Psoas muscle (tissue), 8 donors: ENCODE data around the gene GRID2IP. TPM values are rescaled to one million over a fixed set of nuclear protein-coding genes. Genes with fewer than 3 reads are reported as not detected.

Experiments
- ATAC-seq, 4 donors: fragments of 200-7000 bp; cut with Tn5 transposase; one replicate each; pipeline ENCODE4 v1.9.1; 2020; ENCODE audit warnings: moderate library complexity in 3 of 4, mild to moderate bottlenecking in 2 of 4
- DNase-seq, 2 donors: peaks; one replicate each; pipeline ENCODE4 v3.0.0-alpha.2; 2020
- H3K27ac ChIP-seq: fragments of 200-600 bp; one replicate; pipeline ENCODE4 v1.8.0; 2022
- H3K27me3 ChIP-seq, 3 donors: fragments of 200-600 bp in 1 of 3; one replicate each; pipeline versions ENCODE4 v1.6.1 to v1.8.0; 2013 to 2022; ENCODE audit warnings: low read length in 2 of 3, mild to moderate bottlenecking in 2 of 3, moderate library complexity in 1 of 3; ENCODE audit not compliant: insufficient read depth in 3 of 3
- H3K36me3 ChIP-seq, 2 donors: fragments of 200-600 bp in 1 of 2; one replicate each; pipeline versions ENCODE4 v1.6.1 to v1.8.0; 2013 to 2022; ENCODE audit warnings: low read depth in 1 of 2, mild to moderate bottlenecking in 1 of 2, moderate library complexity in 1 of 2; ENCODE audit not compliant: insufficient read depth in 1 of 2
- H3K4me1 ChIP-seq: fragments of 200-600 bp; one replicate; pipeline ENCODE4 v1.8.0; 2022
- H3K4me3 ChIP-seq: fragments of 200-600 bp; one replicate; pipeline ENCODE4 v1.8.0; 2022; ENCODE audit warnings: mild to moderate bottlenecking
- H3K9me3 ChIP-seq: fragments of 200-600 bp; one replicate; pipeline ENCODE4 v1.8.0; 2022
- CTCF ChIP-seq: fragments of 200-600 bp; IDR thresholded peaks from one replicate; pipeline ENCODE4 v1.8.0; 2022; ENCODE audit warnings: antibody characterized with exemption
- WGBS, 3 donors: extraction: QIAGEN DNeasy Blood & Tissue Kit; methylation state at CpG; one replicate each; pipeline versions ENCODE4 v1.1.6 to v1.1.7; 2013; 5-methylcytosine and 5-hydroxymethylcytosine counted together
- intact Hi-C, 2 donors: fragments of 100-400 bp; cut with DNase I; formaldehyde crosslinking; loops; one replicate each; pipeline versions ENCODE4 v1.11.0 to v1.14.2; 2022
- polyA plus RNA-seq, 3 donors: library from polyadenylated mRNA; stranded (reverse); fragments of 200-250 nt; gene quantifications; one replicate each; pipeline ENCODE4 v1.2.3, GENCODE V29; 2013
- total RNA-seq, 4 donors: library from RNA; stranded (reverse); fragmentation: NEBNext Ultra II Directional in 2 of 4; extraction: Animal tissue kit (Norgen Biotek cat#: 25700) in 2 of 4; gene quantifications; one replicate each; pipeline versions ENCODE4 v1.2.1 to v1.2.4, GENCODE V29; 2021 to 2023
- donor health status: healthy with polysubstance abuse.
- donor health status: DM: no; HTN: no; CAD: no; lungs with moderate emphysema.
- donor health status: Bipolar disorder and iron deficiency.
- donor health status: healthy.
- donor health status: DM: yes; HTN: yes; CAD: no.
- donor health status: DM: no; HTN: no; CAD: no.
- donor health status: DM: no; HTN: no; CAD: no.
- donor health status: DM: yes; HTN: yes; CAD: no.

GRID2IP gene
- total and polyA plus RNA-seq, 7 donors: 0.01 to 0.06 (median 0.03) TPM; not detected in 4

GRCh38 chr7:6528401-6529130 is 22.7 kb downstream of the GRID2IP start:
- H3K4me1 ChIP-seq: peaks cover 4% of the 10 kb centered on the region
- 75 to 77% (median 76%) methylated on average over 13 of the region's 13 CpGs for WGBS, 3 donors

GRCh38 chr7:6526997-6527378 is 24.3 kb downstream of the GRID2IP start:
- Histone ChIP-seq H3K27me3 (peaks cover 0 to 67% (median 30%) of the 10 kb centered on the region in 3 donors), H3K36me3 (no peaks in the 10 kb centered on the region), H3K27ac (no peak overlapping the region), H3K4me1 (peaks cover 4% of the 10 kb centered on the region), H3K9me3 (no peaks in the 10 kb centered on the region), H3K4me3 (peak overlapping the region; percentile 56)
- intact Hi-C loops: no loop called here
- ATAC-seq: no peak
- TF ChIP-seq CTCF: no peak
- DNase-seq: no peak
- WGBS, 3 donors: 27 to 36% (median 30%) methylated on average over 10 to 12 of the region's 12 CpGs

More at GRCh38 chr7:6528401-6529130, 22.7 kb downstream of the GRID2IP start:
- no peak for ATAC-seq
- H3K27me3 ChIP-seq: peaks cover 0 to 76% (median 37%) of the 10 kb centered on the region in 3 donors
- intact Hi-C loops: no loop called here
- H3K27ac ChIP-seq: no peak overlapping the region
- no peaks in the 10 kb centered on the region for H3K36me3 ChIP-seq
- no peaks in the 10 kb centered on the region for H3K9me3 ChIP-seq
- H3K4me3 ChIP-seq: no peak overlapping the region
- DNase-seq: no peak
- no peak for TF ChIP-seq CTCF

GRCh38 chr7:6520163-6520981 is 30.9 kb downstream of the GRID2IP start:
- no peak overlapping the region for H3K4me3 ChIP-seq
- TF ChIP-seq CTCF: no peak
- DNase-seq (no peak), ATAC-seq (no peak)
- intact Hi-C loops: no loop called here
- H3K27me3 ChIP-seq: peaks cover 0 to 6% (median 0%) of the 10 kb centered on the region in 3 donors
- no peaks in the 10 kb centered on the region for H3K9me3 ChIP-seq
- WGBS, 3 donors: 80 to 83% (median 80%) methylated on average over 24 of the region's 24 CpGs
- no peak overlapping the region for H3K27ac ChIP-seq
- H3K4me1 ChIP-seq: no peaks in the 10 kb centered on the region
- no peaks in the 10 kb centered on the region for H3K36me3 ChIP-seq

GRCh38 chr7:6516387-6516983 is 34.8 kb downstream of the GRID2IP start:
- Histone ChIP-seq H3K9me3 (no peaks in the 10 kb centered on the region), H3K4me3 (peak overlapping the region; percentile 49), H3K4me1 (no peaks in the 10 kb centered on the region), H3K27me3 (no peaks in the 10 kb centered on the region), H3K36me3 (no peaks in the 10 kb centered on the region), H3K27ac (no peak overlapping the region)
- TF ChIP-seq CTCF: peak; percentile 84
- intact Hi-C loops: no loop called here
- peak; percentile 81 to 90 for DNase-seq
- 13 to 21% (median 20%) methylated on average over 17 of the region's 17 CpGs for WGBS, 3 donors
- ATAC-seq: peak; percentile 77 to 95 (median 84)
